GM12878 (cell line): Measurements from ENCODE around the gene SEPTIN11. TPM values are rescaled to one million over a fixed set of nuclear protein-coding genes. Genes with fewer than 3 reads are reported as not detected.

Experiments used
- ATAC-seq: fragments of 200-7000 bp; cut with Tn5 transposase; 3 replicates; pipeline ENCODE4 v1.9.1; 2020; ENCODE audit warnings: mild to moderate bottlenecking, moderate library complexity
- BruUV-seq: library from RNA; stranded (reverse); fragments of 400-500 nt; replicated peaks from 2 replicates; lab custom pipeline; 2021; lab: Mats Ljungman, UMichigan
- CTCF ChIA-PET: fragments of 300-600 bp; sonication (Branson Sonifier 250); formaldehyde crosslinking; extraction: SDS; loops from one replicate; lab custom pipeline; 2021; ENCODE audit warnings: inconsistent platforms; lab: Yijun Ruan, JAX
- POLR2A ChIA-PET: fragments of 350-600 bp; formaldehyde crosslinking; extraction: SDS; loops from one replicate; lab custom pipeline; 2021; ENCODE audit warnings: inconsistent platforms; lab: Charles Lee
- RAD21 ChIA-PET: fragments of 300-600 bp; sonication (Branson Sonifier 250); formaldehyde crosslinking; loops from one replicate; lab custom pipeline; 2023; ENCODE audit warnings: antibody characterized with exemption; ENCODE audit not compliant: unreplicated experiment; lab: Charles Lee
- SMC1A ChIA-PET: fragments of 300-600 bp; sonication (Branson Sonifier 250); formaldehyde crosslinking; loops from one replicate; lab custom pipeline; 2023; ENCODE audit not compliant: unreplicated experiment, uncharacterized antibody; lab: Charles Lee
- DNase-seq: peaks from one replicate; pipeline ENCODE4 v3.0.0-alpha.2; 2011; ENCODE audit warnings: low read depth, low spot score
- FAIRE-seq: peaks from 3 replicates; lab custom pipeline; 2011; peaks lifted over from hg19 to GRCh38; lab: Jason Lieb, UNC
- H2AFZ ChIP-seq: 2 replicates; pipeline ENCODE4 v1.6.0; 2011; ENCODE audit warnings: low read depth, low read length, control low read depth; ENCODE audit not compliant: control insufficient read depth
- H3K27ac ChIP-seq: 2 replicates; pipeline ENCODE4 v1.5.1; 2011; ENCODE audit warnings: control low read depth; ENCODE audit not compliant: control insufficient read depth, insufficient read depth
- H3K27me3 ChIP-seq, 2 experiments: replicated peaks in 1 of 2; 2 replicates each; pipeline versions ENCODE4 v1.6.0 to v1.6.1; 2011; ENCODE audit warnings: low read length in 1 of 2; ENCODE audit not compliant: control insufficient read depth in 2 of 2, insufficient read depth in 2 of 2
- H3K36me3 ChIP-seq, 2 experiments: 2 replicates each; pipeline ENCODE4 v1.5.1; 2011; ENCODE audit warnings: low read length in 1 of 2; ENCODE audit not compliant: control insufficient read depth in 2 of 2, insufficient read depth in 2 of 2
- H3K4me1 ChIP-seq: 2 replicates; pipeline ENCODE4 v1.6.1; 2011; ENCODE audit warnings: mild to moderate bottlenecking, low read length, moderate library complexity, mixed read lengths; ENCODE audit not compliant: control insufficient read depth, insufficient read depth
- H3K4me2 ChIP-seq: 2 replicates; pipeline ENCODE4 v1.6.0; 2011; ENCODE audit warnings: control low read depth; ENCODE audit not compliant: control insufficient read depth, insufficient read depth
- H3K4me3 ChIP-seq: fragments of 200-600 bp; sonication (generic); 2 replicates; pipeline ENCODE4 v1.5.1; 2016
- H3K79me2 ChIP-seq: 2 replicates; pipeline ENCODE4 v1.6.0; 2011; ENCODE audit warnings: low read length; ENCODE audit not compliant: control insufficient read depth, insufficient read depth
- H3K9ac ChIP-seq: 2 replicates; pipeline ENCODE4 v1.8.0; 2011; ENCODE audit warnings: low read length, control low read depth, mixed read lengths; ENCODE audit not compliant: control insufficient read depth, insufficient read depth
- H3K9me3 ChIP-seq: replicated peaks from 3 replicates; pipeline ENCODE4 v1.5.1; 2011; ENCODE audit warnings: mild to moderate bottlenecking, low read length; ENCODE audit not compliant: control insufficient read depth, insufficient read depth
- H4K20me1 ChIP-seq: 2 replicates; pipeline ENCODE4 v1.6.0; 2011; ENCODE audit not compliant: control insufficient read depth, insufficient read depth
- CHD4 ChIP-seq: fragments of 200-600 bp; sonication (generic); IDR thresholded peaks from 2 replicates; pipeline ENCODE4 v1.6.1; 2016; ENCODE audit warnings: mild to moderate bottlenecking
- EP300 ChIP-seq, 2 experiments: fragments of 150-350 bp in 1 of 2; IDR thresholded peaks; 2 replicates each; pipeline ENCODE4 v1.6.1; 2011 to 2012; ENCODE audit warnings: low read depth in 2 of 2, low read length in 2 of 2, borderline replicate concordance in 1 of 2, improper control_type of control experiment in 1 of 2, inconsistent platforms in 1 of 2; ENCODE audit not compliant: control insufficient read depth in 1 of 2
- IKZF2 ChIP-seq, 2 experiments: fragments of 450-650 bp; IDR thresholded peaks; 2 replicates each; pipeline ENCODE4 v1.6.1; 2017; ENCODE audit warnings: mild to moderate bottlenecking in 2 of 2, moderate library complexity in 2 of 2
- PAX5 ChIP-seq: IDR thresholded peaks from 2 replicates; pipeline ENCODE4 v1.6.1; 2011; ENCODE audit warnings: low read depth, low read length, borderline replicate concordance
- PAX8 ChIP-seq: fragments of 450-650 bp; IDR thresholded peaks from 2 replicates; pipeline ENCODE4 v1.6.1; 2017; ENCODE audit warnings: mild to moderate bottlenecking, moderate library complexity
- SP1 ChIP-seq: IDR thresholded peaks from one replicate; pipeline ENCODE4 v1.6.1; 2011; ENCODE audit warnings: low read depth, low read length
- SUZ12 ChIP-seq: fragments of 200-600 bp; sonication (generic); IDR thresholded peaks from one replicate; pipeline ENCODE4 v1.6.1; 2018; ENCODE audit warnings: antibody characterized with exemption, mild to moderate bottlenecking; ENCODE audit not compliant: unreplicated experiment
- TARDBP ChIP-seq: IDR thresholded peaks from 2 replicates; pipeline ENCODE4 v1.6.1; 2016; ENCODE audit warnings: borderline replicate concordance
- TCF7 ChIP-seq: IDR thresholded peaks from 2 replicates; pipeline ENCODE4 v1.6.1; 2014; ENCODE audit warnings: antibody characterized with exemption, borderline replicate concordance
- ZNF384 ChIP-seq: IDR thresholded peaks from 2 replicates; pipeline ENCODE4 v1.6.1; 2012; ENCODE audit warnings: low read depth, mild to moderate bottlenecking, low read length, improper control_type of control experiment, borderline replicate concordance
- ZNF622 ChIP-seq: fragments of 450-650 bp; IDR thresholded peaks from 2 replicates; pipeline ENCODE4 v1.6.1; 2017; ENCODE audit warnings: mild to moderate bottlenecking, inconsistent platforms
- WGBS: methylation state at CpG from one replicate; pipeline ENCODE4 v1.1.6; 2016; ENCODE audit warnings: low lambda C conversion rate; ENCODE audit not compliant: insufficient replicate concordance, insufficient coverage; ENCODE audit errors: missing lambda C conversion rate; 5-methylcytosine and 5-hydroxymethylcytosine counted together
- in situ Hi-C: fragments of 300-500 bp; cut with MboI; formaldehyde crosslinking; loops from 9 replicates; pipeline ENCODE4 v1.14.3; 2018; ENCODE audit warnings: mixed read lengths
- intact Hi-C: fragments of 100-400 bp; cut with micrococcal nuclease; formaldehyde crosslinking; loops from one replicate; pipeline ENCODE4 v1.14.2; 2022; ENCODE audit not compliant: unreplicated experiment
- polyA plus RNA-seq, 11 experiments: library from polyadenylated mRNA; depleted of rRNA in 4 of 11; unstranded in 6 of 11; stranded (reverse) in 5 of 11; fragments of >200 nt; fragmentation: Nextera tagmentation in 4 of 11; fragmentation: Illumina TruSeq in 1 of 11; extraction: Ambion mirVana in 4 of 11; extraction: Trizol in 1 of 11; gene quantifications; 1 replicate in 1 of 11; 2 replicates in 10 of 11; pipeline versions ENCODE4 v1.2.1 to v1.2.3, GENCODE V29; 2011 to 2016; ENCODE audit warnings: inconsistent platforms in 2 of 11, missing spikeins in 2 of 11, low read depth in 1 of 11
- total RNA-seq, 4 experiments: library from RNA; depleted of rRNA in 3 of 4; stranded (reverse); fragments of >200 nt in 3 of 4; fragmentation: Illumina TruSeq in 1 of 4; extraction: Trizol in 1 of 4; gene quantifications; 2 replicates each; pipeline versions ENCODE4 v1.2.1 to v1.2.3, GENCODE V29; 2013 to 2021
- TF ChIP-seq, protein P1 (sequence below): IDR thresholded peaks from 2 replicates; pipeline ENCODE4 v1.6.1; 2011; ENCODE audit warnings: borderline replicate concordance, low read depth, mild to moderate bottlenecking, moderate library complexity, low read length; ENCODE audit not compliant: insufficient read depth, poor library complexity, severe bottlenecking
- TF ChIP-seq, protein P2 (sequence below): fragments of 450-650 bp; IDR thresholded peaks from 2 replicates; pipeline ENCODE4 v1.6.1; 2016; ENCODE audit warnings: mild to moderate bottlenecking, moderate library complexity, borderline replicate concordance
- TF ChIP-seq, protein P3 (sequence below): fragments of 450-650 bp; formaldehyde crosslinking; IDR thresholded peaks from 2 replicates; pipeline ENCODE4 v1.4.0; 2022; ENCODE audit warnings: mild to moderate bottlenecking, moderate library complexity

Gene SEPTIN11
- total and polyA plus RNA-seq, 10 of the 15 experiments (the other 5 are each of a cell fraction or from before 2014, with no cell fraction given): 24.7 to 160 (median 91.3) TPM

DNA sequence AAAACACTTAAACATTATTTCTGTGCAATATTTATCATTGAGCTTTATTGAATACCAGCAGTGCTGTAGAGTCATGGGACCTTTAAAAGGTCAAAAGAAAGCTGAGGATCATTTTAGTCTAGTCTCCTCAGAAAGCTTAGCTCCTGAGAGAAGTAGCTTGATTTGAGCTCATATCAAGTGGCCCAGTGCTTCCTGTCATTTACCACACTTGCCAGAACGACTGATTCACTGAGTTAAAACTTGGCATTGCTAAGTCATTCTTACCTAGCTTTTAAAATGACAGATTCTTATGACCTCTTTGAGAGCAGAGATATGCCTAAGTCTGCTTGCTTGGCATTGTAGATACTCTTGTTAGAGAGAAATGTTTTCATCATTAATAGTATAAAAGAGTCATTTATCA lies 15.2 kb downstream of the SEPTIN11 start:
- no peak overlapping the region for H3K27ac ChIP-seq
- WGBS: 54% methylated on average over 1 of the region's 1 CpG
- ChIA-PET POLR2A (no interaction called here), RAD21 (interaction anchor here (0.7 kb wide), 1 partner anchor 12 kb away, joined by 4 read pairs; no protein-coding TSS in a partner anchor), CTCF (interaction anchor here (0.8 kb wide), 1 partner anchor 12 kb away, joined by 3 read pairs; no protein-coding TSS in a partner anchor), SMC1A (interaction anchor here (1.0 to 1.3 kb wide), 2 partner anchors 13 to 27 kb away, joined by 4 to 7 read pairs; no protein-coding TSS in a partner anchor)
- FAIRE-seq: no peak
- no TSS peak for BruUV-seq
- in situ Hi-C loops (no loop called here), intact Hi-C loops (no loop called here)
- H2AFZ ChIP-seq: no peak overlapping the region
- peaks cover 1% of the 10 kb centered on the region; the same call in 2 of the 3 replicates for H3K9me3 ChIP-seq
- no peak for DNase-seq
- no peak overlapping the region for H3K4me2 ChIP-seq
- H3K4me3 ChIP-seq: no peak overlapping the region
- no peaks in the 10 kb centered on the region; the same call in 1 of the 2 replicates for H3K4me1 ChIP-seq
- peaks cover 74% of the 10 kb centered on the region for H3K79me2 ChIP-seq
- no peaks in the 10 kb centered on the region for H3K27me3 ChIP-seq
- H3K36me3 ChIP-seq: peaks cover 0 to 6% of the 10 kb centered on the region in 2 experiments; a peak in 1 of 4 replicates
- ATAC-seq: no peak
- no peak overlapping the region for H3K9ac ChIP-seq
- H4K20me1 ChIP-seq: no peaks in the 10 kb centered on the region; the same call in 1 of the 2 replicates
- TF ChIP-seq, protein P1, sequence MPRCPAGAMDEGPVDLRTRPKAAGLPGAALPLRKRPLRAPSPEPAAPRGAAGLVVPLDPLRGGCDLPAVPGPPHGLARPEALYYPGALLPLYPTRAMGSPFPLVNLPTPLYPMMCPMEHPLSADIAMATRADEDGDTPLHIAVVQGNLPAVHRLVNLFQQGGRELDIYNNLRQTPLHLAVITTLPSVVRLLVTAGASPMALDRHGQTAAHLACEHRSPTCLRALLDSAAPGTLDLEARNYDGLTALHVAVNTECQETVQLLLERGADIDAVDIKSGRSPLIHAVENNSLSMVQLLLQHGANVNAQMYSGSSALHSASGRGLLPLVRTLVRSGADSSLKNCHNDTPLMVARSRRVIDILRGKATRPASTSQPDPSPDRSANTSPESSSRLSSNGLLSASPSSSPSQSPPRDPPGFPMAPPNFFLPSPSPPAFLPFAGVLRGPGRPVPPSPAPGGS: no peak
- no peak for TF ChIP-seq TARDBP
- TF ChIP-seq, protein P2, sequence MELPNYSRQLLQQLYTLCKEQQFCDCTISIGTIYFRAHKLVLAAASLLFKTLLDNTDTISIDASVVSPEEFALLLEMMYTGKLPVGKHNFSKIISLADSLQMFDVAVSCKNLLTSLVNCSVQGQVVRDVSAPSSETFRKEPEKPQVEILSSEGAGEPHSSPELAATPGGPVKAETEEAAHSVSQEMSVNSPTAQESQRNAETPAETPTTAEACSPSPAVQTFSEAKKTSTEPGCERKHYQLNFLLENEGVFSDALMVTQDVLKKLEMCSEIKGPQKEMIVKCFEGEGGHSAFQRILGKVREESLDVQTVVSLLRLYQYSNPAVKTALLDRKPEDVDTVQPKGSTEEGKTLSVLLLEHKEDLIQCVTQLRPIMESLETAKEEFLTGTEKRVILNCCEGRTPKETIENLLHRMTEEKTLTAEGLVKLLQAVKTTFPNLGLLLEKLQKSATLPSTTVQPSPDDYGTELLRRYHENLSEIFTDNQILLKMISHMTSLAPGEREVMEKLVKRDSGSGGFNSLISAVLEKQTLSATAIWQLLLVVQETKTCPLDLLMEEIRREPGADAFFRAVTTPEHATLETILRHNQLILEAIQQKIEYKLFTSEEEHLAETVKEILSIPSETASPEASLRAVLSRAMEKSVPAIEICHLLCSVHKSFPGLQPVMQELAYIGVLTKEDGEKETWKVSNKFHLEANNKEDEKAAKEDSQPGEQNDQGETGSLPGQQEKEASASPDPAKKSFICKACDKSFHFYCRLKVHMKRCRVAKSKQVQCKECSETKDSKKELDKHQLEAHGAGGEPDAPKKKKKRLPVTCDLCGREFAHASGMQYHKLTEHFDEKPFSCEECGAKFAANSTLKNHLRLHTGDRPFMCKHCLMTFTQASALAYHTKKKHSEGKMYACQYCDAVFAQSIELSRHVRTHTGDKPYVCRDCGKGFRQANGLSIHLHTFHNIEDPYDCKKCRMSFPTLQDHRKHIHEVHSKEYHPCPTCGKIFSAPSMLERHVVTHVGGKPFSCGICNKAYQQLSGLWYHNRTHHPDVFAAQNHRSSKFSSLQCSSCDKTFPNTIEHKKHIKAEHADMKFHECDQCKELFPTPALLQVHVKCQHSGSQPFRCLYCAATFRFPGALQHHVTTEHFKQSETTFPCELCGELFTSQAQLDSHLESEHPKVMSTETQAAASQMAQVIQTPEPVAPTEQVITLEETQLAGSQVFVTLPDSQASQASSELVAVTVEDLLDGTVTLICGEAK: no peak
- TF ChIP-seq, protein P3, sequence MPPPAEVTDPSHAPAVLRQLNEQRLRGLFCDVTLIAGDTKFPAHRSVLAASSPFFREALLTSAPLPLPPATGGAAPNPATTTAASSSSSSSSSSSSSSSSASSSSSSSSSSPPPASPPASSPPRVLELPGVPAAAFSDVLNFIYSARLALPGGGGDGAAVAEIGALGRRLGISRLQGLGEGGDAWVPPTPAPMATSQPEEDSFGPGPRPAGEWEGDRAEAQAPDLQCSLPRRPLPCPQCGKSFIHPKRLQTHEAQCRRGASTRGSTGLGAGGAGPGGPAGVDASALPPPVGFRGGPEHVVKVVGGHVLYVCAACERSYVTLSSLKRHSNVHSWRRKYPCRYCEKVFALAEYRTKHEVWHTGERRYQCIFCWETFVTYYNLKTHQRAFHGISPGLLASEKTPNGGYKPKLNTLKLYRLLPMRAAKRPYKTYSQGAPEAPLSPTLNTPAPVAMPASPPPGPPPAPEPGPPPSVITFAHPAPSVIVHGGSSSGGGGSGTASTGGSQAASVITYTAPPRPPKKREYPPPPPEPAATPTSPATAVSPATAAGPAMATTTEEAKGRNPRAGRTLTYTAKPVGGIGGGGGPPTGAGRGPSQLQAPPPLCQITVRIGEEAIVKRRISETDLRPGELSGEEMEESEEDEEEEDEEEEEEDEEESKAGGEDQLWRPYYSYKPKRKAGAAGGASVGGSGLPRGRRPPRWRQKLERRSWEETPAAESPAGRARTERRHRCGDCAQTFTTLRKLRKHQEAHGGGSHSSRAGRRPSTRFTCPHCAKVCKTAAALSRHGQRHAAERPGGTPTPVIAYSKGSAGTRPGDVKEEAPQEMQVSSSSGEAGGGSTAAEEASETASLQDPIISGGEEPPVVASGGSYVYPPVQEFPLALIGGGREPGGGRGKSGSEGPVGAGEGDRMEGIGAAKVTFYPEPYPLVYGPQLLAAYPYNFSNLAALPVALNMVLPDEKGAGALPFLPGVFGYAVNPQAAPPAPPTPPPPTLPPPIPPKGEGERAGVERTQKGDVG (CRISPR knock-in tag): no peak
- no peak for TF ChIP-seq TCF7
- no peak for TF ChIP-seq PAX5
- no peak for TF ChIP-seq CHD4
- TF ChIP-seq SUZ12: no peak
- TF ChIP-seq SP1: no peak
- TF ChIP-seq ZNF384: no peak
- TF ChIP-seq EP300 (IDR thresholded peaks at IDR 0.05; ENCODE audit: borderline replicate concordance in 1 of 2, control insufficient read depth in 1 of 2, low read depth in 2 of 2, low read length in 2 of 2): no peak
- TF ChIP-seq ZNF622: no peak
- no peak for TF ChIP-seq IKZF2 (IDR thresholded peaks at IDR 0.05)
- TF ChIP-seq PAX8: no peak
